GM18909 (cell line): Measurements from ENCODE around the gene CHST1.

ENCODE experiments used
- ATAC-seq: cut with Tn5 transposase; IDR thresholded peaks from one replicate; pipeline ENCODE4 v1.9.1; 2021; ENCODE audit warnings: mild to moderate bottlenecking; ENCODE audit not compliant: unreplicated experiment, poor library complexity

Gene CHST1

DNA sequence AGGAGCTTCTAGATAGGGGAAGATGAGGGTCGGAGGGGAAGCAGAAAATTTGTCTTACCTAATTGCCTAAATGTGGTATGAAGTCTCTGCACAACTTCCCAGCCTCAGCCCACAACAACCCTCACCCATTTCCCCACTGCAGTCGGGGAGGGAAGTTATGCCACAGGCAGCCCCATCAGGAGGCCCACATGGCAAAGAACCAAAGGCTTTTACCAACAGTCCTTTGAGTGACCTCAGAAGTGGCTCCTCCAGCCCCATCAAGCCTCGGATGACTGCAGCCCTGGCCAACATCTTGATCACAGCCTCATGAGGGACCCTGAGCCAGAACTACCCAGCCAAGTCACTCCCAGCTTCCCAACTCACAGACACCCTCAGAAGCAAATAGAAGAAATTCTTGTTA lies 54.8 kb downstream of the CHST1 start:
- no peak for ATAC-seq

DNA sequence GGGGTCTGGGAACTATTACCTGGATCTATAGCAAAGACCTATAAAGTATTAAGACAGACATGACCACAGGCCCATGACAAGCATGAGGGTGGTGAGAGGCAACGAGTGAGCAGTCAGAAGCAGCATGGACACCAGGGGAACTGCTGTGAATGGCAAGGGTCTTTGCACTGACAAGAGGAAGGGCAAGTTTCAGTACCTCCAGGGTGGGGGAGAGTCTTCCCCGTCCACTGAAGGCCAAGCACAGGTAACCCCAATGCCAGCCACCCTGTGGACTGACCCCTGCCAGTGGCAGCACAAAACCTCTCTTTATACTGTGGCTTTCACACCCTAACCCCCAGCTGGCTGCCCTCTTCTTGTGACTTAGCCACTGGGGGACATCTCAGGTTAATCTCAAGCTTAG lies 55.5 kb downstream of the CHST1 start:
- no peak for ATAC-seq

DNA sequence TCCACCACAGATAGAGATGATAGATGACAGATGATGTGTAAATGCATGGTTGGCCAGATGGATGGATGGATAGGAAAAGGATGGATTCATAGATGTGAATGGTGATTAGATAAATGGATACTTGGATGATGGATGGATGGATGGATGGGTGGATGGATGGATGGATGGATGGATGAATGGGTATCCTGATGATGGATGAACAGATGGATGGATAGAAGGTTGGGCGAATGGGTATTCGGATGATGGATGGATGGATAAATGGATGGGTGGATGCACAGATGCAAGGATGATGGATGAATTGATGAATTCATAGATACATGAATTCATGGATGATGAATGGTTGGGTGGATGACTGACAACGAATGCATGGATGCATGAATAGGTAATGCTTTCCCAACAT lies 56.1 kb downstream of the CHST1 start:
- ATAC-seq: no peak

DNA sequence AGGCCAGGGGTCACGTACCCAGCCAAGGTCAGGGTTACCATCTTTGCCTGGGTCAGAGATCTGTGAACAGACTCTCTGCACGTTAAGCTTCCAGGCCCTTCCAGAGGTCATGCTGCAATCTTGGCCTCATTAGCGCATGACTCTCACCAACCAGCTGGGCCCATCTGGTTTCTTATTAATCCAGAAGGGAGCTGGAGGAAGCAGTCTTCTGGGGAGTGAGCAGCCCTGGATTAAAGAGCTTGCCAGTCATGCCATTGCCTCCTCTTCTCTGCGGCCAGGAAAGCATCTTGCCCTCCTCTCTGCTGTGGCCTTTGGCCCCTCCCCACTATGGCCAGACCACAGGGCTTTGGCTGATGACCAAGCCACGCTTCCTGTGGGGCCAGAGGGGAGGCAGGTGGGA lies 57.4 kb downstream of the CHST1 start:
- no peak for ATAC-seq

DNA sequence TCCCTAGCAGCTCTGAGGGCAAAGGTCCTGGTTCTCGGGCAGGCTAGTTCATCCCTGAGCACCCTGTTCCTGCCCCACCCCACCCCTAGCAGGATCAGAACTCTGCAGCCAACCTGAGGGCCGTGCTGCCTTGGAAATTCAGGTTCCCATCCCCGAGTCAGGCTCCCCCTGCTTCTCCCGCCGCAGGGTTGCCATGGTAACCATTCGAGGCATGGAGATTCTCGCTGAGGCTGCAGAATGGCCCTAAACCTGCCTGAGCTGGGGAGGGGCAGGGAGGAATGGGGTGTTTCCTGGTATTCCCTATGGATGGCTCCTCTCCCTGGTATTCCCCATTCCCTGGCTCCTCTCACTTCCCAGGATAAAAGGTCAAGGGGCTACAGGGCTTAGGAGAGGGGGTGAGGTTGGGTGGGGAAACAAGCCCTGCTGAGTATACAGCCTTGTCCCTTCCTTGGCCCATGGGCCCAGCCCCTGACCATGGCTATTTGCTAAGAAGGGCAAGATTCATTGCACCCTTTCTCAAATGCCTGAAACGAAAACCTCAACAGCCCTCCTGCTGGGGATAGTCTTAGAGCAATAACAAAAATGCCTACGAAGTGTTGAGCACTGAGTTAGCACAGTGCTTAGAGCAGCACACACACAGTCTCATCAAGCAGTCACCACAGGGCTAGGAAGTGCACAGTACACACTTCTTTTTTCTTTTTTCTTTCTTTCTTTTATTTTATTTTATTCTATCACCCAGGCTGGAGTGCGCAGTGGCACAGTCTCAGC lies 58.7 kb downstream of the CHST1 start:
- no peak for ATAC-seq

DNA sequence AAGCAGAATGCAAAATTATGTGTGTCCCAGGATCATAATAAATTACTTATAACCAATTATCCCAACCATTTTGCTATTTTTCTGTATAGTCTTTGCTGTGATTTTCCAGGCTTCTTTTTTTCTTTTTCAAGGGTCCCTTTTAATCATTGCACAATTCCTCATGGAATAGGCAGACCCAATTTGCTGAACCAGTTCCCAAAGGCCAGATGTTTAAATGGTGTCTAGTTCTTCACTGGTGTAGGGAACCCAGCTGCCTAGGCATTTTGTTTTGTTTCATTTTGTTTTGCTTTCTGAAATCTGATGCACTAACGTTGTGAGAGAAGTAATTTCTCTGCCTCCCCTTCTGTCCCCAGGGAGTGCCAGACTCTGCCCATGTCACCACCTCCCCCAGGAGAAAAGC lies 60.4 kb downstream of the CHST1 start:
- no peak for ATAC-seq

DNA sequence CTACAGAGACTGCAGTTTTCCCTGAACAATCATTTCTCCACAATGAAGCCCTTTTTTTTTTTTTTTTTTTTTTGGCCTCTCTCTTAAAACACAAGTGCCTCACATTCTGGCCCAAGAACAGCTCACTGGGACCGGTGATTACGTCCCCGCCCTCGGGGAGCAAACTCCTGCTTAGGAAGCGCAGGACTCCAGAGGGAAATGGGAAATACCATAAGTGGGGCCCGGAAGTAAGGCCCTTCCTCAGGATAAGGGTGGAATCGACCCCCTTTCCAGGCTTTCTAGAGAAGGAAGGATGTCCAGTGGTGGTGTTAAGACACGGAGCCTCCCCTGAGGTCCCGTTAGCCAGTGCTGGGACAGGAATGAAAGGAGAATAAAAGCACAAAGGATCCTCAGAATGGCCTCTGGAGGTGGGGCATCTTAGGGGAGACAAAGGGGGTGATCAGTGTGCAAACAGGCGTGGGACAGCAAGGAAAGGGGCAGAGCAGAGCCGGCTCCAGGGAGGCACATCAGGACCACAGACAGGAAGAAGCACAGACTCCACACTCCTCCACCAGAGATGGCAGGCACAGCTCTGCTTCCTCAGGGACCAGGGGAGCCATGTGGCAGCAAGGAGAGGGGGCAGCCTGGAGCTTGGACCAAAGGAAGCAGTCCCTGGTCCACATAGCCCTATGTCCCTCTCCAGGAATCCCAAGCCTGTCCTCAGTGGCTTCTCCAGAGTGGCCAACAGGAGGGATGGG lies 61.3 kb downstream of the CHST1 start:
- no peak for ATAC-seq

DNA sequence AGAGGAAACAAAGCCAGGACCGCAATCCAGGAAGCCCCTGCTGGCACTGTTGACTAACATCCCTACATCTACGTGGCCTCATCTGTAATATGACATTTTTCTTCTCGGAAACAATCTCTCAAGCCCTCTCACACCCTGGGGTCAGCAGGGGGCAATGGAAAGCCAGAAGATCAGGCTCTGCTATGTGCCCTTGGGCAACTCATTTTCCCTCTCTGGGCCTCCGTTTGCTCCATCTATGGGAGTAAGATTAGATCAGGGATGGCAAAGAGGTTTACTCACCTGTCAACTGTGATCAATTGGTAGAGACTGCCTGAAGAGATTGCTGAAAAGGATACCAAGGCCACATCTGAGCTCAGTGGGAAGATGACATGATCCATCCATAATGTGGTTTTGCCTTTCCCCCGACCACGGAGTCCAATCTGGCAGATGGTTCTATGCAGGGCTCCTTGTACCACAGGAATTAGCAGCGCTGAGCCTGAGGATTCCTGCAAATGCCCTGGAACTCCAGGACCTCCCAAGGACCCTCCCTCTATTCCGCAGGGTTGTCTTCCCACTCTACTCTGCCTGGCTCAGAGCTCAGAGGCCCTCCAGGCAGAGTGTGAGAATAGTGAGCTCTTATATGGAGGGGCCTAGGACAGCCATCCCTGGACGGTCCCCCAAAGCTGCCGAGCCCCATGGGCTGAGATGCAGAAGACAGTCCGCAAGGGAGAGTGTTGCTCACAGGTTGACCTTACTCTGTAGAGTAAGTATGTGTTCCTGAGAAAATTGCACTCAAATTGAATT lies 66.1 kb downstream of the CHST1 start:
- no peak for ATAC-seq
